ENCODE data around the gene SEC11A. TPM values are rescaled to one million over a fixed set of nuclear protein-coding genes. Genes with fewer than 3 reads are reported as not detected.
A peak's percentile ranks its signal among the peaks of the same experiment; 100 is the strongest.
"Not testable (repeated sequence)": the region's sequence is repeated elsewhere in the genome, so short reads cannot be mapped to it uniquely, and the experiment has no call there.

Gene SEC11A
- total RNA-seq, 2 experiments from 2014 or later = 117 to 119 TPM

GRCh38 chr15:84752195-84752594 lies 36.3 kb upstream of the SEC11A start:
- ATAC-seq (no peak), DNase-seq (no peak)
- ChIA-PET POLR2A (interaction anchor here (0.6 to 2.1 kb wide), 2 partner anchors 17 to 48 kb away, joined by 3 to 9 read pairs; no protein-coding TSS in a partner anchor), CTCF (interaction anchor here (0.9 to 1.1 kb wide), 2 partner anchors 58 to 94 kb away, joined by 3 read pairs; partner anchors contain the start of gene NMB)
- H3K9me3 Mint-ChIP-seq (ENCODE audit: insufficient read depth) = no peaks in the 10 kb centered on the region
- H3K36me3 Mint-ChIP-seq (ENCODE audit: low read depth) = peaks cover 54% of the 10 kb centered on the region
- H3K4me3 Mint-ChIP-seq = no peak overlapping the region
- H3K27me3 Mint-ChIP-seq (ENCODE audit: low read depth) = no peaks in the 10 kb centered on the region
- H3K4me1 Mint-ChIP-seq (ENCODE audit: low read depth) = peaks cover 50% of the 10 kb centered on the region
- no peak overlapping the region for H3K27ac Mint-ChIP-seq

- POLR2A ChIA-PET = interaction anchor here (0.6 to 2.1 kb wide), 2 partner anchors 16 to 48 kb away, joined by 3 to 9 read pairs; no protein-coding TSS in a partner anchor
- ATAC-seq; H3K27me3 Mint-ChIP-seq (ENCODE audit: low read depth); DNase-seq; H3K9me3 Mint-ChIP-seq (ENCODE audit: insufficient read depth); H3K27ac Mint-ChIP-seq; H3K4me3 Mint-ChIP-seq: not testable (repeated sequence)
- Mint-ChIP-seq H3K36me3 (ENCODE audit: low read depth) (peaks cover 55% of the 10 kb centered on the region), H3K4me1 (ENCODE audit: low read depth) (peaks cover 52% of the 10 kb centered on the region)
- CTCF ChIA-PET = interaction anchor here (0.9 to 1.1 kb wide), 2 partner anchors 57 to 94 kb away, joined by 3 read pairs; partner anchors contain the start of gene NMB
These were observed 35.8 kb upstream of the SEC11A start for GRCh38 chr15:84751721-84752120.

- ChIA-PET CTCF (interaction anchor here (0.6 to 1.7 kb wide), 4 partner anchors 14 to 163 kb away, joined by 3 read pairs; partner anchors contain the start of gene WDR73), POLR2A (interaction anchor here (0.6 to 4.7 kb wide), 4 partner anchors 15 to 35 kb away, joined by 3 to 74 read pairs (median 12); partner anchors contain the start of gene SEC11A)
- no peak for ATAC-seq
- H3K4me1 Mint-ChIP-seq (ENCODE audit: low read depth) = peaks cover 57% of the 10 kb centered on the region
- peak overlapping the region; percentile 64 for H3K27ac Mint-ChIP-seq
- no peak for DNase-seq
- H3K4me3 Mint-ChIP-seq = peak overlapping the region; percentile 96
- H3K9me3 Mint-ChIP-seq (ENCODE audit: insufficient read depth) = no peaks in the 10 kb centered on the region
- H3K27me3 Mint-ChIP-seq (ENCODE audit: low read depth) = no peaks in the 10 kb centered on the region
- H3K36me3 Mint-ChIP-seq (ENCODE audit: low read depth) = peaks cover 49% of the 10 kb centered on the region
These were observed 34.7 kb upstream of the SEC11A start for GRCh38 chr15:84750583-84751092.

- ChIA-PET CTCF (interaction anchor here (0.8 to 1.7 kb wide), 13 partner anchors 14 to 161 kb away, joined by 3 to 16 read pairs (median 4); partner anchors contain the start of genes SEC11A and WDR73), POLR2A (interaction anchor here (0.6 to 4.7 kb wide), 12 partner anchors 9 to 183 kb away, joined by 3 to 74 read pairs (median 4); partner anchors contain the start of genes SEC11A and WDR73)
- no peaks in the 10 kb centered on the region for H3K9me3 Mint-ChIP-seq (ENCODE audit: insufficient read depth)
- peak; percentile 32 for ATAC-seq
- H3K27ac Mint-ChIP-seq = peak overlapping the region; percentile 95
- H3K27me3 Mint-ChIP-seq (ENCODE audit: low read depth) = no peaks in the 10 kb centered on the region
- H3K36me3 Mint-ChIP-seq (ENCODE audit: low read depth) = peaks cover 42% of the 10 kb centered on the region
- H3K4me3 Mint-ChIP-seq = peak overlapping the region; percentile 96
- H3K4me1 Mint-ChIP-seq (ENCODE audit: low read depth) = peaks cover 54% of the 10 kb centered on the region
- peak; percentile 75 for DNase-seq
These were observed 33.4 kb upstream of the SEC11A start for GRCh38 chr15:84749111-84749991.

- Mint-ChIP-seq H3K9me3 (ENCODE audit: insufficient read depth) (no peaks in the 10 kb centered on the region), H3K4me3 (peak within 1 kb of the TSS; percentile 96), H3K36me3 (ENCODE audit: low read depth) (peaks cover 40% of the 10 kb centered on the region), H3K27ac (peak within 1 kb of the TSS; percentile 95), H3K4me1 (ENCODE audit: low read depth) (peaks cover 51% of the 10 kb centered on the region), H3K27me3 (ENCODE audit: low read depth) (no peaks in the 10 kb centered on the region)
- DNase-seq (peak; percentile 82), ATAC-seq (peak; percentile 68)
- POLR2A ChIA-PET = interaction anchor here (0.6 to 4.7 kb wide), 13 partner anchors 9 to 182 kb away, joined by 3 to 74 read pairs (median 6); partner anchors contain the start of genes SEC11A and WDR73
- CTCF ChIA-PET = interaction anchor here (0.8 to 3.6 kb wide), 15 partner anchors 13 to 160 kb away, joined by 3 to 18 read pairs (median 4); partner anchors contain the start of genes SEC11A and WDR73
These were observed 32.6 kb upstream of the SEC11A start, which contains the start of gene ZNF592 for GRCh38 chr15:84748274-84749110. Gene ZNF592 (plus strand): TSS chr15:84748592. CDS start chr15:84782676, 34,084 bp downstream.

GRCh38 chr15:84747416-84748273 lies 31.7 kb upstream of the SEC11A start:
- ChIA-PET POLR2A (interaction anchor here (0.9 to 4.7 kb wide), 6 partner anchors 8 to 89 kb away, joined by 3 to 74 read pairs (median 8); partner anchors contain the start of genes NMB and SEC11A), CTCF (interaction anchor here (1.0 to 3.6 kb wide), 7 partner anchors 12 to 94 kb away, joined by 3 to 18 read pairs (median 4); partner anchors contain the start of gene WDR73)
- DNase-seq = peak; percentile 79
- Mint-ChIP-seq H3K4me1 (ENCODE audit: low read depth) (peaks cover 47% of the 10 kb centered on the region), H3K27ac (peak overlapping the region; percentile 94), H3K36me3 (ENCODE audit: low read depth) (peaks cover 35% of the 10 kb centered on the region), H3K4me3 (peak overlapping the region; percentile 88), H3K9me3 (ENCODE audit: insufficient read depth) (no peaks in the 10 kb centered on the region), H3K27me3 (ENCODE audit: low read depth) (no peaks in the 10 kb centered on the region)
- peak; percentile 70 for ATAC-seq

- DNase-seq (no peak), ATAC-seq (no peak)
- peak overlapping the region; percentile 35 for H3K27ac Mint-ChIP-seq
- no peaks in the 10 kb centered on the region for H3K27me3 Mint-ChIP-seq (ENCODE audit: low read depth)
- no peaks in the 10 kb centered on the region for H3K9me3 Mint-ChIP-seq (ENCODE audit: insufficient read depth)
- ChIA-PET POLR2A (interaction anchor here (0.6 kb wide), 1 partner anchor 946 kb away, joined by 4 read pairs; no protein-coding TSS in a partner anchor), CTCF (interaction anchor here (1.5 kb wide), 1 partner anchor 85 kb away, joined by 4 read pairs; no protein-coding TSS in a partner anchor)
- H3K4me3 Mint-ChIP-seq = no peak overlapping the region
- H3K36me3 Mint-ChIP-seq (ENCODE audit: low read depth) = peaks cover 5% of the 10 kb centered on the region
- peaks cover 27% of the 10 kb centered on the region for H3K4me1 Mint-ChIP-seq (ENCODE audit: low read depth)
These were observed 25.2 kb upstream of the SEC11A start for GRCh38 chr15:84741121-84741520.

- ChIA-PET CTCF (interaction anchor here (1.5 kb wide), 1 partner anchor 85 kb away, joined by 4 read pairs; no protein-coding TSS in a partner anchor), POLR2A (no interaction called here)
- no peak for DNase-seq
- Mint-ChIP-seq H3K4me3 (no peak overlapping the region), H3K36me3 (ENCODE audit: low read depth) (peaks cover 5% of the 10 kb centered on the region), H3K27me3 (ENCODE audit: low read depth) (no peaks in the 10 kb centered on the region), H3K9me3 (ENCODE audit: insufficient read depth) (no peaks in the 10 kb centered on the region), H3K27ac (peak overlapping the region; percentile 35), H3K4me1 (ENCODE audit: low read depth) (peaks cover 29% of the 10 kb centered on the region)
- ATAC-seq = no peak
These were observed 24.8 kb upstream of the SEC11A start for GRCh38 chr15:84740691-84741090.

- no peaks in the 10 kb centered on the region for H3K27me3 Mint-ChIP-seq (ENCODE audit: low read depth)
- peaks cover 47% of the 10 kb centered on the region for H3K4me1 Mint-ChIP-seq (ENCODE audit: low read depth)
- CTCF ChIA-PET = interaction anchor here (2.8 to 7.2 kb wide), 3 partner anchors 10 to 20 kb away, joined by 18 to 101 read pairs (median 31); partner anchors contain the start of gene SEC11A
- no peaks in the 10 kb centered on the region for H3K36me3 Mint-ChIP-seq (ENCODE audit: low read depth)
- no peak for ATAC-seq
- no peak for DNase-seq
- POLR2A ChIA-PET = interaction anchor here (1.4 to 5.2 kb wide), 3 partner anchors 10 to 21 kb away, joined by 7 to 80 read pairs (median 11); partner anchors contain the start of gene SEC11A
- no peak overlapping the region for H3K4me3 Mint-ChIP-seq
- H3K9me3 Mint-ChIP-seq (ENCODE audit: insufficient read depth) = no peaks in the 10 kb centered on the region
- peak overlapping the region; percentile 79 for H3K27ac Mint-ChIP-seq
These were observed 21.1 kb upstream of the SEC11A start for GRCh38 chr15:84737005-84737404.

GRCh38 chr15:84736375-84736774 lies 20.4 kb upstream of the SEC11A start:
- ChIA-PET CTCF (interaction anchor here (1.9 to 7.2 kb wide), 6 partner anchors 10 to 138 kb away, joined by 5 to 101 read pairs (median 12); partner anchors contain the start of gene SEC11A), POLR2A (interaction anchor here (1.1 to 5.2 kb wide), 9 partner anchors 11 to 83 kb away, joined by 7 to 80 read pairs (median 14); partner anchors contain the start of genes SEC11A and WDR73)
- H3K27ac Mint-ChIP-seq = peak overlapping the region; percentile 79
- H3K4me1 Mint-ChIP-seq (ENCODE audit: low read depth) = peaks cover 47% of the 10 kb centered on the region
- H3K4me3 Mint-ChIP-seq = peak overlapping the region; percentile 7
- H3K36me3 Mint-ChIP-seq (ENCODE audit: low read depth) = no peaks in the 10 kb centered on the region
- peak; percentile 88 for DNase-seq
- ATAC-seq = peak; percentile 76
- no peaks in the 10 kb centered on the region for H3K9me3 Mint-ChIP-seq (ENCODE audit: insufficient read depth)
- no peaks in the 10 kb centered on the region for H3K27me3 Mint-ChIP-seq (ENCODE audit: low read depth)
